Astrocyte of the cerebellum (primary cell): Measurements from ENCODE around the gene MYO1D.
"Not testable (repeated sequence)": the region's sequence is repeated elsewhere in the genome, so short reads cannot be mapped to it uniquely, and the experiment has no call there.

ENCODE experiments used
- DNase-seq: peaks from one replicate; pipeline ENCODE4 v3.0.0-alpha.2; 2011; ENCODE audit warnings: low read depth
- H3K4me3 ChIP-seq: 2 replicates; pipeline ENCODE4 v1.5.1; 2011; ENCODE audit warnings: mild to moderate bottlenecking, low read depth, low read length, moderate library complexity
- in situ Hi-C: cut with HindIII; loops from 2 replicates; pipeline ENCODE4 v1.10.0; 2017; ENCODE audit warnings: low sequenced_read_pairs
- TF ChIP-seq, protein P1 (sequence below): IDR thresholded peaks from 2 replicates; pipeline ENCODE4 v1.5.1; 2012; ENCODE audit warnings: low read length, low read depth, moderate library complexity, mild to moderate bottlenecking; ENCODE audit errors: missing control alignments

MYO1D gene

DNA sequence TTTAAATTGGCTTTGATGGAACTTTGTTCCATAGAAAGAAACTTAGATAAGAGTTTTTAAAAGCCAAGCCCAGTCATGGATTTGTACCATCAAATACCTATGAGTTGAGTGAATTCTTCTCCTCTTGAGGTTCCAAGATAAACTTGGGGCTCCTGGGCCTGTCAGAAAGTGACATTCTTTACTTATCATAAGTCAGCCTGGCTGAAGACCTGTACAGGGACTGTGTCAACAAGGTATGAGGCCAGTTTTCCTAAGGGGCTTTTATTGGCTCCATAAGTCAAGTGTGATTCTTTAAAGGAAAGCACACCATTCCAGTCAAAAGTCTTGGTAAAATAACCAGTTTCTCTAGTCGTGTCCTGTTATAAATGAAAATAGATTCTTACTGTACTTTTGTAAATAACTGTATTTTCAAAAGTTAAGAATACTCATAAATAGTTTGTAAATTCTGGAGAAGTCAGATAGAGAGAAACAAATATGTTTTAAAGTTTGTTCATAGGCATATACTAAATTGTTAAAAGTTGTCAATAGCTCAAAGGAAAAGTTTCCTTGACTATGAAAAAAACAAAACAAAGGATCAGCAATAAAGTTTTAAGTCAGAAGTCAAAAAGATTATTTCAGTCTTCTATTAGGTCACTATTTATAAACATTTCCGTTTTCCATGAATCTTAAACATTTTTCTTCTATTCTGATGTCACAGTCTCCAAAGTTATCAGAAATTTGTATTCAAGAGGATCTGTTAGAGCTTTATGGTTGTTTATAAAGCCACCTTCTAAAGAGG lies 22.5 kb upstream of the MYO1D start:
- in situ Hi-C loops, result no loop called here
- DNase-seq, result no peak
- TF ChIP-seq, protein P1, sequence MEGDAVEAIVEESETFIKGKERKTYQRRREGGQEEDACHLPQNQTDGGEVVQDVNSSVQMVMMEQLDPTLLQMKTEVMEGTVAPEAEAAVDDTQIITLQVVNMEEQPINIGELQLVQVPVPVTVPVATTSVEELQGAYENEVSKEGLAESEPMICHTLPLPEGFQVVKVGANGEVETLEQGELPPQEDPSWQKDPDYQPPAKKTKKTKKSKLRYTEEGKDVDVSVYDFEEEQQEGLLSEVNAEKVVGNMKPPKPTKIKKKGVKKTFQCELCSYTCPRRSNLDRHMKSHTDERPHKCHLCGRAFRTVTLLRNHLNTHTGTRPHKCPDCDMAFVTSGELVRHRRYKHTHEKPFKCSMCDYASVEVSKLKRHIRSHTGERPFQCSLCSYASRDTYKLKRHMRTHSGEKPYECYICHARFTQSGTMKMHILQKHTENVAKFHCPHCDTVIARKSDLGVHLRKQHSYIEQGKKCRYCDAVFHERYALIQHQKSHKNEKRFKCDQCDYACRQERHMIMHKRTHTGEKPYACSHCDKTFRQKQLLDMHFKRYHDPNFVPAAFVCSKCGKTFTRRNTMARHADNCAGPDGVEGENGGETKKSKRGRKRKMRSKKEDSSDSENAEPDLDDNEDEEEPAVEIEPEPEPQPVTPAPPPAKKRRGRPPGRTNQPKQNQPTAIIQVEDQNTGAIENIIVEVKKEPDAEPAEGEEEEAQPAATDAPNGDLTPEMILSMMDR, result no peak
- no peak overlapping the region for H3K4me3 ChIP-seq

DNA sequence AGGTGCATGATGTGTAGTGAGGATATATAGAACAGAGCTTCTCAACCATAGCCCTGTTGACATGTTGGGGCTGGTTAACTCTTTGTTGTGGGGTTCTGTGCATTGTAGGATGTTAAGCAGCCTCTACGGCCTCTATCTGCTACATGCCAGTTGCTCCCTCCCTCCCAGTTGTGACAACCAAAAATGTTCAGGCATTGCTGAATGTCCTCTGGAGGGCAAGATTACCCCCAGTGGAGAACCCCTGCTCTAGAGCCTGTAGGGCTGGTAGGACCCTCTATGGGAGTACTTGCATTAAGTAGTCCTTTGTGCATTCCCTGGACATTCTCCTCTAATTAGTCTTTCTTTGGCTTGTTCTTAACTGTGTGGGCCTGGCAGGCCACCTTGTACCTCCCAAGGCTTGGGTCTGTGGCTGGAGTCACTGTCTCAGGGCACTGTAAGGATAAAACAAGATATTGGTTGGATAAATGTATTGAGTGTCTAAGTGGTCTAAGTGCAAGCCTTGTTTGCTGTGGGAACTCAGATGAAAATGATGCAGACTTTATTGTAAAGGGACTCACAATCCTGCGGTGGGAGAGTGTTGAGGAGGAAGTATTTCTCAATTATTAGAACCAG lies 19.8 kb upstream of the MYO1D start:
- no peak for DNase-seq
- TF ChIP-seq, protein P1, result no peak
- no peak overlapping the region for H3K4me3 ChIP-seq
- in situ Hi-C loops, result no loop called here

DNA sequence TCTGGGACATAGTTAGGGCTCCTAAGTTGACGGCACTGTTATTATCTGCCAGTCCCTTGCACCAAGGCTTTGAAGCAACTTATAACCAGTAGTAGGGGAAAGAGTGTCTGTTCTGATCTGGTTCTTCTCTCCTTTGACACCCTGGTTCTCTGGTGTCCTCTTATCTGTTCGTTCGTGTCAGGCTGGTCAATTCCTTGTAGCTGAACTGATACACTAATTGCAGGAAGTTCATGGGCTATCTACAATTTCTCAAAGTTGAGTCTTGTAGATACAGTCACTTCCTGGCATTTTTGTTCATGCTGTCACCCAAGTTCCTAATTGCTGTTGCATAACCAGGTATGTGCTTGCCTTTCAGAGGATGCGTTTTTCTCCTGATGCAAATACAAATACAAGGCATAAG lies 17.3 kb upstream of the MYO1D start:
- in situ Hi-C loops, result no loop called here
- no peak for DNase-seq
- TF ChIP-seq, protein P1, result no peak

DNA sequence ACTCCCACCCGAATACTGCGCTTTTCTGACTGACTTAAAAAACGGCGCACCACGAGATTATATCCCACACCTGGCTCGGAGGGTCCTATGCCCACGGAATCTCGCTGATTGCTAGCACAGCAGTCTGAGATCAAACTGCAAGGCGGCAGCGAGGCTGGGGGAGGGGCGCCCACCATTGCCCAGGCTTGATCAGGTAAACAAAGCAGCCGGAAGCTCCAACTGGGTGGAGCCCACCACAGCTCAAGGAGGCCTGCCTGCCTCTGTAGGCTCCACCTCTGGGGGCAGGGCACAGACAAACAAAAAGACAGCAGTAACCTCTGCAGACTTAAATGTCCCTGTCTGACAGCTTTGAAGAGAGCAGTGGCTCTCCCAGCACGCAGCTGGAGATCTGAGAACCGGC lies 10.5 kb upstream of the MYO1D start:
- in situ Hi-C loops, DNase-seq, H3K4me3 ChIP-seq: not testable (repeated sequence)

More for the DNA sequence above, 17.3 kb upstream of the MYO1D start:
- no peak overlapping the region for H3K4me3 ChIP-seq

- H3K4me3 ChIP-seq, in situ Hi-C loops, DNase-seq: not testable (repeated sequence)
Measured at GRCh38 chr17:32886951-32887350, 10.0 kb upstream of the MYO1D start.

DNA sequence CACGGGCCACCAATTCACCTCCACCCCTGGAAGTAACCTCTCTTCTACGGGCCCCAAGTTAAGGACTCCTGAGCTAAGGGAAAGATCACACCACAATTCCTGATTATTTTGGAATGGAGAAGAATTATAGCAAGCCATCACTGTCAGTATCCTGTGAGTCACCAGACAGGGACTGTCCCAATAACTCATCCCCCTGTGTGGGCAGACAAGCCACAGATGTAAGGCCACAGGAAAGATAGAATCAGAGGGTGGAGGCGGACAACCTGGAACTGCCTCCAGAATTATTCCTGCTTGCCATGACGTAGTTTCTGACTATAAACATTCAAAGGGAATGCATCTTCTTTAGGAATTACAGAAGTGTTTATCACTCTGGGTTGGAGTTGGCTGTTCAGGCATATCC lies 5.8 kb upstream of the MYO1D start:
- in situ Hi-C loops, result no loop called here

DNA sequence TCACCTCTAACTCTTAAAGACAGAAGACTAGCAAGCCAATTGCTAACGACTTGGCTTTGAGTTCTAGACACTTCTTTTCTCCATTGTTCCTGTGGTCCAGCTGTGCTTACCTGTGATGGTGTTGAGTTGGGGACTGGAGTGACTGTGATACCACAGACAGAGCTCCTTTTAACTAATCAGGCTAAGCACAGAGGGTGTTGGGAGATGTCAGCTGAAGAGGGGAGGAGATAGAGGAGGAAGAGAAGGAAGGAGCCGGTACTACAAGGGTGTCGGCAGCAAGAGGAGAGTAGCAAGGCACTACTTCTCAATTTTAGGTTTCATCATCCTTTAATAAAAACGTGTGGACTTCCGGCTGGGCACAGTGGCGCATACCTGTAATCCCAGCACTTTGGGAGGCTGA lies 5.1 kb upstream of the MYO1D start:
- TF ChIP-seq, protein P1, result no peak
- in situ Hi-C loops, result no loop called here
- no peak overlapping the region for H3K4me3 ChIP-seq
- DNase-seq, result no peak

More for the DNA sequence above, 5.8 kb upstream of the MYO1D start:
- TF ChIP-seq, protein P1, result no peak
- DNase-seq, result no peak
- no peak overlapping the region for H3K4me3 ChIP-seq
